GM21825 (cell line): ENCODE results near the gene PBX1.

Source experiments
- ATAC-seq: cut with Tn5 transposase; IDR thresholded peaks from one replicate; pipeline ENCODE4 v1.9.1; 2021; ENCODE audit warnings: mild to moderate bottlenecking, moderate library complexity; ENCODE audit not compliant: unreplicated experiment

PBX1 gene

DNA sequence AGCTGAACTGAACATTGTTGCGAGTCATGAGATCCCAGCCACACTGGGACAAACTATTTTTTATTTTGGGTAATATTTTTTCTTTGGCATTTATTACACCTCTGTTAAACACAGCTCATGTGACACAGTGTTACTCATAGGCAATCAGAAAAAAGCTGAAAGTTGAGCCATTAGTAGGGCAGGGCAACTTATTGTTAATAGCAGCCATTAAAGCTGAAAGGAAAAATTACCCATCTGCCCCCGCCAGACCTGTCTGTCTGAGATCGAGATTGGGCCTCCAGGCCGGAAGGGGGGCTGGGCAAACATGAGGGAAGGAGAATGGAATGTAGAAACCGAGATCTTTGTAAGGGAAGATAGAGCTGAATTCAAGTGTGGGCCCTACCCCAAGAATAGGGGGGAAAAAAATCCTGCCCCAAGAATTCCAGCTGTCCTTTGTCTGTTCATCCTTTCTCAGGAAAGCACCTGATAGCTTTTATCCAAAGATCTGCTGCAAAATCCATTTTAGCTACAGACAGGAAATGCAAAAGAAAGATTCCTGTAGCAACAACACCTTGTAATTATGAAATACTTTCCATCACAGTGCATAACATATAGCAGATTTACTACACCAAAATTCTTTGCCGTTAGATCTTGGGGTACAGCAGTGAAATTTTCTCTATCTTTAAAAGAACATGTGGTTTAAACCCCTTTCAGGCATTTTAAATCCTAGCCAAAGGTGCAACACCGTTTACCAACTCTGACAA is 212.8 kb downstream of the PBX1 start:
- no peak for ATAC-seq

DNA sequence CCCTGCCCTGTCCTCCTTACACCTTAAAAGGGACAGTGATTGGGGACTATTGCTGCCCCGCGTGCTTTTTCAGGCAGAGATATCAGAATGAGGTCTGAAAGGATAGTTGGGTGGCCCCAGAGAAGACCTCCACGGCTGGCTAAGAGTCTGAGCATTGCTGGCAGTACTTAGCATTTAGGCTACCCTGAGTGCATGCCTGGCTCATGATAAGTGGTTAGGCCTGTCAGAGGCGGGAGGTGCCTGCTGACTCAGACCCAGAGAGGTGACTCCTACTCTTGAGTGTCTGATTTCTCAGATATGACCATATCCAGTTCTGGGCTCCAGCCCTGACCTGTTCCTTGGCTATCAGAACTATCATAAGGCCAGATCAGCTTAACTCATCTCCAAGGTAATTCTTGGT is 213.7 kb downstream of the PBX1 start:
- ATAC-seq, result no peak

DNA sequence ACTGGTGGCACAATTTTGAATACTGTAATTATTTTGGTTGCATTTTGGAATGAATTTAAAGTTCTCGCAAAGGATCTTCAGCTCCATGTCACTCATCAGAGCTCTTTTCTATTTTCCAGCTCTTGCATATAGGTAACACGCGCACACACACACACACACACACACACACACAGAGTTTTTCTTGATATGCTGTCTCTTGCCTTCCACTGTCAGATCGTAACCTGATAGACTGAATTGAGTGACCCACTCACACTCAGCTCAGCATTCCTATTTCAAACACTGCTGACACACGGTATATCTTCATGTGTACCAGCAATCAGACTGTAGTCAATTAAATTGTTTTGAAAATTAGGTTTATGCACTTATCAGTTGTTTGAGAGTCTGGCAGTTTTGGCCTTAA is 214.1 kb downstream of the PBX1 start:
- no peak for ATAC-seq

DNA sequence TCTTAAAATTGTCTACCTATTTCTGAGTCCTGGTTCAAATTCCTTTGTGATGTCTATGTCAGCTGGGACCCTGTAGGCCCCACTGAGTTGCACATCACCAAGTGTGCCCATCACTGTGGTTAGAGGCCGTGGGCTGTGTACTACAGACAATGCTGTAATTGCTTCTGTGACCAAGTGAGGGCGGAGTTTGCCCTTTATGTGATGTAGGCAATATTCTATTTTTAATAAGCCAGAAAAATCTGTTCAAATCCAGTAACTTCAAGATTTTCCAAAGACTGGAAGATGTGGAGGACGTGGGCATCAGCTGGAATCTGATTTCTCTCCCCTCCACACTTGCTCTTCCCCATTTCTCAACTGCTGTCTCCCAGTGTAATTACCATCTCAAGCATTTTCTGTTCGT is 215.4 kb downstream of the PBX1 start:
- no peak for ATAC-seq

DNA sequence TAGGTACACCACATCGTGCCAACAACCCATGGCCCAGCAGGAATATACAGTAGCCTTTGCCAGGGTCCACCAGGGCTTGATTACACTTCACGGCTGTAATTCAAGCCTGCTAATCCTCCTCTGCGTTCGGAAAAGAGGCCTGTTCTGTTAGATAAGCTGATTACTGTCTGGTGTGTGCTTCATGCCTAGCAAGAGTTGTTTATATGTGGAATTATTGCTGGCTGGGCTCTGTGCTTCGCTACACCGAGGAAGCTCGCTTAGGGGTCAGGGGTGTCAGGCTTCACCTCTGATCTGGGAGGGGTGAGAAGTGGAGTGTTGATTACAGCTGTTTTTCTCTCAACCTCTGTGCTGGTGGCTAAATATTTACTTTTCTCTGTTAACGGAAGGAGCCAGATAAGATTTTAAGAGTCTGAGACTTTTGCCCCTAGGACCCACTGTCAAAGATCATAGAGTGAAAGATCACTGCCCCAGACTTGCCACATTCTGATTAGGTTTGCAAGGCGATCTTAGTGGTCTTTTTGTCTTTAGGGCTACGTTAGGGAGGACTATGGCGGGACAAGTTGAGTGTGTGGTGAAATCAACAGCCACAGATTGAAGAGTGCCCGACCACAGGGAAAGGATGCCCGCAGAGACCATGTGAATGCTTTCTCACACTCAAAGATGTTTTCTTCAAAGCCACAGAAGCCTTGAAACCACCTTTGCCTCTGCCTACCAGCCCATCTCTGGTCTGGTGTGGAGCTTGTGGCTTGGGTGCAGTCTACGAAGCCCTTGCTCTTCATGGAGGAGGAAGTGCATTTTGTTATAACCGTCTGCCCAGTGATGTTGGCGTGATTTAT is 216.1 kb downstream of the PBX1 start:
- ATAC-seq, result no peak

DNA sequence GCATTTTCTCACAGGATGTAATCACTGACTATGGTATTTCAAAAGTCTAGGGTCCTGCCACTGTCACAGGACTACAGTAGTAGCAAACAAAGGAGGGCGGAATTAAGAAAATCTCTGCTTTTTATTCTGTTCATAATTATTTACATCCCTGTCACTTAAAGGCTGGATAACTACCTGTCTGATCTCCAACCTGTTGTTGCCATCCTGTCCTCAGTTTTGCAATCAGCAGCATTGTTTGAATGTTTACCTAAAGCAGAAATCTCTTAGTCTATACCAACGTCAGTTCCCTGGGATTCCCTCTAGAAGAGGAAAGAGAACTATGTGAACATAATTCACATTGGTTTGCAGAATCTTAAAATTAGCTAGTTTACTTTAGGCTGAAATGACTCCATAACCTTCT is 218.5 kb downstream of the PBX1 start:
- ATAC-seq, result no peak

DNA sequence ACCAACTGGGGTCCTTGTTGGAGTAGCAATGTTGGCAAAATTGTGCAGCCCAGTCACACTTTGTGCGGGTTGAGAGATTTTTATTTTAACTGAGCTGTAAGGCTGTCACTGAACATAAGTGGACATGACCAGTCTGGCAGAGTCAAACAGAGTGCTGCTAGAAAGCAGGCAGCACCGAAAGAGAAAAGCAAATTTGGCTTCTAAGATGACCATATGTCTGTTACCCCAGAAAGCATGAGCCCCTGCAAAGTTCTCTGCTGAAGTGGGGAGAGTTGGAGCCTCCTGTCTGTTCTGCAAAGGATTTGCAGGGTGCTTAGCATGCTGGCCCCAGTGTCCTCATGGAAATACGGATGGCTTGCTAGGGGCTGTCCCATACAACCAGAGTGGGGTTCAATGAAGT is 220.4 kb downstream of the PBX1 start:
- ATAC-seq, result no peak

DNA sequence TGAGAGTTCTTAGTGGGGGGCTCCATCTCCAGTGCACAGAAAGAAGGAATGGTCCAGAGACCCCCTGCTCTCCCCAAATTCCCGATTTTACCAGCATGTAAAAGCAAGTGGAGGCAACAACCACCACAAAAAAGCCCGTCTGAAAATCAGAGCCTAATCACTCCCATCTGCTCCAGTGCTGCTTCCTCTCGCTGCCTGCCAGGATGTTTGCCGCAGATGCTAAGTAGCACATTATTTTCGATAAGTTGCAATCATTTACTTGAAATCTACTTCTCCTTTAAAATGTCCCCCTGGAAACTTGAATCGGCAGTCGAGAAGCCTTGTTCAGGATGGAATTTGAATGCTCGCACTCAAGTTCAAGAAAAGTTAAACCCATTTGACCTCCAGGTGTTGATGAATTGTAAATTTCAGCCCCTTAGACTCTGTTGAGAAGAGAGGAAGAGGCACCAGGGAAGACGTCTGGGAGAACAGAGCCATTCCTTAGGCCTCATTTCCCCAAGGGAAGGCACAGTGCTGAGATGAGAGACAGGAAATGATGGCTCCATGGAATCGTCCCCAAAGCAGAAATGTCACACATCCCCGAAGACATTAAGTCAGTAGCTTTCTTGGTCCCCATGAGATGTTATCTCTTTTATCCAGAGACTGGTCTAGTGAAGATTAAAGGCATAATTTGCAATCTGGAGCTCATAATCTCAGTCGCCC is 221.3 kb downstream of the PBX1 start:
- no peak for ATAC-seq

DNA sequence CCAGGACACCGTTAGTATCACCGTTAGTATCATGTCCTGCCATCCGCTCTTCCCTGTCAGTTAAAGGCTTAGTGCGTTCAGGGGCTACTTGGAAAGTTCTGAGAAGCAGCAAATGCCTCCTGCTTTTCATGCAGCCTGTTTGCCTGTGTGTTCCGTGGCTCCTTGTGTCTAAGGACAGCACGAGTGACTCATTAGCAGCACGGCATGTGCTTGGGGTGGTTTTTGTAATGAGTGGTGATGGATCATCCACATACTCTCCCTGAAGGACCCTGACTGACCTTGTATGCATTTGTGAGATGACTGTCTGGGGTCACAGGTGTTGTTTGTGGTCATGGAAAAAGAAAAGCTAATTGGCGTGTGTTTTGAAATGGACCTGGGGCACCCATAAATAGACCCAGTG is 221.9 kb downstream of the PBX1 start:
- ATAC-seq, result no peak

DNA sequence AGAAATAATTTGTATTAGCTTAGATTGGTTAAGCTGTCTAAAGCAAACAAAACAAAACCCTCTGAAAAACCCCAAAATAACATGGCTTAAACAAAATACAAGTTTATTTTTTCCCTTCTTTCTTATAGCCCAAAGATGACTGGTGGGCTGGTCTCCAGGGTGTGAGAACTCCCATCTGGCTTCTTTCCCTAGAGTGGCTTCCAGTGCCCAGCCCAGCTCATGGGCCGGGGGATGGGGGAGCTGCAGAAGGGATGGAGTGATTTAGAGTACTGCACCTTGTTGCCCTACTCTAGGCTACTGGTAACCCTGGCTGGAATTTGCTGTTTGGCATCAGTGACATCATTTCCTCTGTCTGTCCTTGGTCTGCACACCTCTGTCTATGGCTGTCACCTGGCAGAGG is 223.0 kb downstream of the PBX1 start:
- ATAC-seq, result no peak

DNA sequence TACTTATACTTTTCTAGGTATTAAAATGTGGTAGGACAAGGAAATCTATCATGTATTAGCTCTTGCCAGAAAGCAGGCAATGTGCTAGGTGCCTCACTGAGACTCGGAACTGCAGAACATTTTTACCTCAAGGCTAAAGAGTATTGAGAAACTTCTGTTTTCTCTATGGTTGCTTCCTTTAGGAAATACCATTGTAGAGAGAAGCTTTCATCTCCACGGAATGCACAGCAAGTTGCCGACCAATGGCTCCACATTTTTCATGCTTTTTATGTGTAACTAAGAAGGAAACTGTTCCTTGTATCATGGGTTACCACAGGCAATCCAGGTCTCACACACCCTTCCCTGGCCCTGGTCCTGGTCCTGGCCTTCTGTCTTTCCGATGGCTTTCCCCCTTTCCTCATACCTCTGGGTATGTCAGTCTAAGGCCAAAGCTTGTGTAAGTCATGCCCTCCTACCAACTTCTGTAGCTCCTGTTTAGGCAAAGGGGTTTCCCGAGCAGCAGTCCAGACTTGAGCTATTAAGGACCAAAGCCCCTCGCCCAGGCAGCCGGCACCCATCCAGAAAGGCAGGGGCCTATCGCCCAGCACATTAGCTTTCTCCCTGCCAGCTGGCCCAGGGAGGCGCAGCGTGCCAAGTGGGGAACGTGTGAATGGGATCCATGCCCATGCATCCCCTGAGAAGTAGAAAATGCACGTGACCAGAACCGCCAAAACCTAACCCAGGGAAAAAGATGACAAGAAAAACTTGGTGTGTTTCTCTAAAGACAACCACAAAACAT is 225.0 kb downstream of the PBX1 start:
- ATAC-seq, result no peak

DNA sequence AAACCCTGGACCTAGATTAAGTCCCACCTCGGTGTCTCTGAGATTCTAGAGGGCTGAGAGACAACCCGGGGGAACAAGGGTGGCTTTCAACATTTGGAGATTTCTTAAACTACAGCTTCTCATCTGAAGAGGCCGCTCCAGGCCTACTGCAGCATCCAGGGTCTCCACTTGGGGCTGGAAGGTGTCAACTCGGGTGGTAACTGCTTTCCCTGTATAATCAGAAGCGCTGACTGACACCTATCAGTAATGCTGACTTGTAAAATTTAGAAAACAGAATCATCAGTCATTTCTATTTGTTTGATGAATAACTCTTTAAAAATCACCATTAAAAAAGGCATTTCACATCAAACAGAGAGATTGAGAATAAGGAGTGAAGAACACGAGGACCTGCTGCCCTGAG is 226.0 kb downstream of the PBX1 start:
- no peak for ATAC-seq

DNA sequence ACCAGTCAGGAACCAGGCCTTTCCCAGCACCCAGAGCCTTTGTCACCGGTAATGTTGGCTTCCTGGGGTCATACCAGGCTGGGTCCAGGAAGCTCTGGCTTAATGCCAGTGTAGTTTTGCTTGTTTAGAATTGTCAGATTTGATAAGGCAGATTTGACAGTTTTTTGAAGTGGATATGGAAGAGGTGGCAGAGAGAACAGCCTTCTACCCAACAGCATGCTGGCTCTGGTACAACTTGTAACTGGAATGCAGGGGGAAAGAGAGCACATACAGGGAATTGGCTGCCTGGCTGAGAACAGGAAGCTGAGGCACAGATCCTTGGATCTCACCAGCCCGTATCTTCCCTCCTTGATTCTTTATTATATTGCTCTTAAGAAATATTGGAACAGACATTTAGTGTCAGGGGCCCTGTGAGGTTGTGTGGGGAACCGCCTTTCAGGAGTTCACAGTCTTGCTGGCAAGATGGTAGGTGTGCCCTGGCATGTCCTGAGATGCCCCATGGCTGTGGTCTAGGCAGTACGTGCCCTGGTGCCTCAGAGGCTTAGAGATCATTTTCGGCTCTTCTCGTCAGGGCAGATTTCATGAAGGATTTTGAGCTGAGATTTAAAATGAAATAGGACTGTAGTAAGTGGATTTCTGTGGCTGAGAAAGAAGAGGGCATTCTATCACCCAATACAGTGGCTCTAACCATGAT is 227.0 kb downstream of the PBX1 start:
- ATAC-seq, result no peak

DNA sequence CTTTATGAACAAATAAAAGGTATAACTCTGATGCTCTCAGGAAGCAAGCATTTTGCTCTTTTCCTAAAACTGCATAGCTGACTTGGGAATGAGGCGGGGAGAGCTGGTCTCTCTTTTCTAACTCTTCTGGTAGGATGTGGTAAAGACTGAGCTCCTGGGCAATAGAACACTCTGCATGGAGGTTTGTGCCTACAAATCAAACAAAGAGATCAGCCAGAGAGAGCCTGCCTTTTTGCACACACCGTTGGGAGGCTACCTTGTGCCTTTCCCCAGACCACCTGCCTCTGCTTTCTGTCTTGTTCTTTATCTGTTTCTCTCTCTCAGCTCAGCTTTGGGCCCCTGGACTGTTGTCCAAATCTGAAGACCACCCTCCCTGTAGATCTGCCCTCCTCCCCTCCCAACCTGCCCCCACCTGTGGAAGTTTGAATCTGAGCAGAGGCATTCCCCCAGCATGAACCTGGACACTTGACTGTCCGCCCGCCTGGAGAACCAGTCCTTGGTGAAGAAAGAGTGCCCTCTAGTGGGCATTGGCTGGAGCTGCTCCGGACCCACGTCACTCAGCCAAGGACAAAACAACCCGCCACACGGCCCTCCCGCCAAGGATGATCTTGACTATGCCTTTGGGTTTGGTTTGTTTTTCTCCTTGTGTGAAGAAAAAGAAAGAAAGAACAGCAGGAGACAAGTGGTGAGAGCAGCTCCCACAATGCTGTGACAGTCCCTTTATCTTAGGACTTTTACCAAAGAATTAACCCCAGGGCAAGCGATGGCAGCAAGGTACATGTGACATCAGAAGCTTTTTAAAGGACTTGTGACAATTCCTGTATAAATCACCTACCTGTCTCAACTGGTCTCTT is 228.2 kb downstream of the PBX1 start:
- peak; percentile 92 for ATAC-seq

DNA sequence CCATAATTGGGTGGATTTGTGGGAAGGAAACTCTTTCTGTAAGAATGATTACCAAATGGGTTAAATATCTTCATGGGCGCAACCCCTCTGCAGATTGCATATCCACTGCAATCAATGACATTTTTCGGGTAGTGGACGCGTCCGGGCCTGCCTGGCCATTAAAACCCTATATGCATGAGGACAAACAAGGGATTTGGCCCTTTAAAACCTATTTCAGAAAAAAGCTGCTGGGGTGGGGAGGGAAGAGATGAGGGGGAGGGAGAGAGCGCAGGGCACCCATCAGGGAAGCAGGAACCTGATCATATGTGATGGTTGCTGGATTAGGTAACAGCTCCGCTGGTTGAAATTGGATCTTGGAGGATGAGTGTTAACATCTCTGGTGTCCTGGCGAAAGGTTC is 228.8 kb downstream of the PBX1 start:
- ATAC-seq, result no peak

DNA sequence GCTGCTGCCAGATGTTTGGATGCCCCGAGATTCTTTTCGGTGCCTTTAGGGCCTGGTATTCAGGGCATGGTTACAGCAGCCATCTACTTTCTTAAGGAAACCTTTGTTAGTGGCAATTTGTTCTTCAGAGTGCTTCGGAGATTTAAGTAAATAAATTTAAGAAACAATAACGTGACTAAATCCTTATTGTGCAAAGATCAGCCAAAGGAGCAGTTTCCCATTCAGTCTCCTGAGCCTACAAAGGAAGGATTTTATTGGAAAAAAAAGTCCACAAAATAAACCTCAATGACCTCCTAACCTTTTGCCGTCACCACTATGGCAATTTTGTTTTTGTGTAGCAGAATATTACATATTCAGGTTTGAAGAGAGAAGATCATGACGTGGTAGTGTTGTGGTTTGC is 231.1 kb downstream of the PBX1 start:
- no peak for ATAC-seq

DNA sequence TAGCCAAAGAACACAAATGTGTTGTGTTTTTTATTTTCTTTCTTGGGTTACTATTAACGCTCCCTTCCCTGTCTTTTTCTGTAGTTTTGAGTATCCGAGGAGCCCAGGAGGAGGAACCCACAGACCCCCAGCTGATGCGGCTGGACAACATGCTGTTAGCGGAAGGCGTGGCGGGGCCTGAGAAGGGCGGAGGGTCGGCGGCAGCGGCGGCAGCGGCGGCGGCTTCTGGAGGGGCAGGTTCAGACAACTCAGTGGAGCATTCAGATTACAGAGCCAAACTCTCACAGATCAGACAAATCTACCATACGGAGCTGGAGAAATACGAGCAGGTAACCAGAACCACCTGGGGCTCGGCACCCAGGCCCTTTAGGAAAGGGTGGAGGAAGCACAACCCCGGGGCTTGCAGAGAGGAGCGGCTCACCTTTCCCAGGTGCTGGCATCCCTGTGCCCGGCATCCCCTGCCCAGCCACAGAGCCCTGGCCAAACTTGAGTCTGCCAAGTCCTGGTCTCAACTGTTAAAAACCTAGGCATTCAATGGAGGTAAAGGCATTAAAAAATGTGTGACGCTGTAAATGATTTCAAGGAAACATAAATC is 233.5 kb downstream of the PBX1 start:
- ATAC-seq, result no peak

DNA sequence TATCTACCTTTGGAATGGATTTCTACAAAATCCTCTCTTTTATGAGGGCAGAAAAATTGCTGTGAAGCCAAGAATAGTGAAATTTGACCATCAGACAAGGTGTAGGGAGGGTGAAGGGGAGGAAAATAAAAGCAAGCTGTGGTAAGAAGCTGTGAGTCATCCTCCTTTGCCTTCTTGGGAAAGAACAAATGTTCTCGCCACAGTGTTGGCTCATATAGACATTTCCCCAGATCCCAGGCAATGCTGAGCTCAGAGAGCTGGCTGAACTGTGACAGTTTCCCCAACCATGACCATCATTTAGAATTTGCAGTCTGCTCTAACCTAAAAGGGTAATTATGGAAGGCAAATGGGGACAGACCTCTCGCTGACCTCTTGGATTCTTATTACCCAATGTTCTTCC is 235.4 kb downstream of the PBX1 start:
- ATAC-seq, result no peak

DNA sequence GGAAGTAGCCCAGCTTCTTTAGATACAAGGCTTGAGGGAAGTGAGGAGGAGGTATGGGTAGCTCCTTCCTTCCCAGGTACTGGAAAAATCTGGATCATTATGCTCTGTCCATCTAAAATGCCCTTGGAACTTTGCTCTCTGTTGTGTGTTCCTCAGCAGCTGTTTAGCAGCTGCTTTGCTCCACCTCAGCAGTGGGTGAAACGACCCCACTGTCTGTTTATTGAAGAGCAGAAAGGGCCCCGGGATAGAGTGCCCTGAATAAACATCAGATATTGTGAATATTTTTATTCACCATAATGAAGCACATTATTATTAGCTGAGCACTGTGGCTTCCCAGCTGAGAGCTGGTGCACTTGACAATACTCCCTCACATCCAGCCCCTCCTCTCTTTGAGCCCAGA is 237.9 kb downstream of the PBX1 start:
- ATAC-seq, result no peak
